Pulmonary artery endothelial cell (primary cell): ENCODE results near the gene CYTIP. TPM values are rescaled to one million over a fixed set of nuclear protein-coding genes. Genes with fewer than 3 reads are reported as not detected.

Experiments
- DNase-seq: peaks from one replicate; pipeline ENCODE4 v3.0.0-alpha.2; 2011; ENCODE audit warnings: low read depth, low spot score
- total RNA-seq: library from RNA; depleted of rRNA; stranded (reverse); fragments of >200 nt; gene quantifications from 2 replicates; pipeline ENCODE4 v1.2.3, GENCODE V29; 2014

The CYTIP gene
- total RNA-seq, 1 donor from 2014 or later = 0.07 TPM

DNA sequence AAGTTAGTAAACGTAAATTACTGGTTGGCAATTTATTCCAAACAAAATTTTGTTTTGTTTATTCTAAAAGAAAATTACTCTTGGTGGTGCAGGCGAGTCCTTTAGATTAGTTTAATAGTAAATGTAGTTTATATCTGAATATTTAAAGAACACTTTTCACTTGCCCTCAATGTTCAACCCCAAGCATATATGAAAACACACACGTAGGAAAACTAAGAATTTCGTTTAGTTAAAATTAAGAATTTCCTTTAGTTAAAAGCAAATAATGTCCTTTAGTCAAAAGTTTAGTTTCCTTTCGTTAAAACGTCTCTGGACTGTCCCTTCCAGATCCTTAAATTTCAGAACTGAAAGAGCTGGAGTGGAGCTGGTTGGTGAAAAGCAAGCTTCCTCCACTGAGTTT is 19.1 kb upstream of the CYTIP start:
- no peak for DNase-seq

DNA sequence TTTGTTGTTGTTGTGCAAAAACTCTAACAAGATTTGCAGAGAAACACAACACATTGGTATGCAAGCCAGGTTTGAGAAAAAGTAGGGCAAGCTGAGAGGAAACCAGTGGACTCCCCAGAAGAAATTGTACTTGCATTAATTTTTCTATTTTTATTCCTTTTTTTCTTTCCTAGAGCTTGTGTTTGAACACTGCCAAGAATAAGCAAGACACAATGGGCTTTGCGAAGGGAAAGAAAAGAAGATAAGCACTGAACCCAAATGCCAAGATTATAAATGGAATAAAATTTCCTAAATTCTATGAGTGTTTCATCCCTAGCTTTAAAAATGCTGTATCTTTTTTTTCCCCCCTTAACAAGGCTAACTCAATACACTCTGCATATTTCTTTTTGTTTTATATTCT is 17.0 kb upstream of the CYTIP start:
- no peak for DNase-seq

- DNase-seq = no peak
Measured at GRCh38 chr2:157460384-157460837, 16.5 kb upstream of the CYTIP start.

DNA sequence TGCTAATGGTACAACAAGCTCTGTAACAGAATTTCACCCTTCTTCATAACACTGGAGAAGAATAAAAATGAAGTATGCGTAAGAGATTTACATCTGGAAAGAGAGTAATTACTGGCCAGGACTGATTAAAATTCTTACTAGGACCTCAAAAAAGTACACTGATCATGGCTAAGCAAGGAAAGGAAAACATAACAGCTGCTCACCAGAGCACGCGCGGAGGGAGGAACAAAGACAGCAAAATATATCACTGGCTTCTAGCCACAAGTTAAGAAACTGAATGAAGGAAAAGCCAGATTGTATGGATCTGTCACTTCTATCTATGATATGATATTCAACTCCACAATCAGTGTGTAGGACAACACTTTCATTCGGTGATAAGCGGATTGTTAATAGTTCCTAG is 15.6 kb upstream of the CYTIP start:
- DNase-seq = no peak

DNA sequence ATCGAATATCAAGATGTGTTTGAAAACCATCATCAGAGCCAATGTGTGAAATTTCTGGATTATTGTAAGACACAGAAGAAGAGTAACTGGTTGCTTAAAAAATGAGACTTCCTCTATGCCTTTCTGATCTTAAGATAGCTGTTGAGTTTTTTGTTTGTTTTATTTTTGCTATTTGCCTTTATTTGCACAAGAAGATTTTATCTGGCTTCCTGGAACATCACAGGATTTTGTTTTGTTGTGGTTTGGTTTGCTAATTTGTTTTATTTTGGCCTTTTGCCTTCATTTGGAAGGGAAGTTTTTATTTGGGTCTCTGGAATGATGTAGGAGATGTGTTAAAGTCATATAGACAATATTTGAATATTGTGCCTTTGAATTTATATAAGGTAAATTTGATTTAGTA is 3.9 kb upstream of the CYTIP start:
- DNase-seq = no peak

GRCh38 chr2:157447031-157447430 is 3.1 kb upstream of the CYTIP start:
- no peak for DNase-seq

GRCh38 chr2:157444641-157445040 is 752 bp upstream of the CYTIP start:
- no peak for DNase-seq

DNA sequence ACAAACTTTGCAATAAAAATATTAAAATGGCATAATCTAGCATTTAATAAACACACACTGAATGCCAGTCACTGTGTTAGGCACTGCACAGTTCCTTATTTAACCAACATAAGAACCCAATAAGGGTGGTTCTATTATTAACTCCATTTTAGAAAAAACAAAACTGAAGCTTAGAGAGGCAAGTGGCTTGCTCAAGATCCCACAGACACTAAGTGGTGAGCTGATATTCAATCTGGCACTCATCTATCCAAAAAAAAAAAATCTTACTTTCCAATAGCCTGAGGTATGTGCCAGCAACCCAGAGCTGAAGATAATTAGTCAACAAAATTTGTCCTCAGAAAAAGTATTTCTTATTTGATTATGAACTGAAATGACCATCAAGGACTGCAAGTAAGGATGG is 799 bp downstream of the CYTIP start:
- no peak for DNase-seq

DNA sequence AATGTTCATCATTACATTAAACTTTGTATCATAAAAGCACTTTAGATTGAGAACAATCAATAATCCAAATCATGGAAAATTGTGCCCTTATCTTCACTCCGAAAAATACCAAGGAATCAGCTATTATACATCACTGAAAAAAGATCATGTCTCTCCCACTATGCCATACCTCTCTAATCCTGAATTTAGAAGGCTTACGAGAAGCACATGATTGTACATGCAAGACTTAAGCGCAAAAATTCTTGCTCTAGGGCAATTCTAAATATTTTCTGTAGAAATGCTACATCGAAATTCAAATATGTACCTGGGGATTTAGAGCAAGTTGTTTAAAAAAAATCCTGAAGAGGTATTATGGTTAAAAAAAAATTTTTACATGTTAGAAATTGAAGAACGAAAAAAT is 1.3 kb downstream of the CYTIP start:
- no peak for DNase-seq

DNA sequence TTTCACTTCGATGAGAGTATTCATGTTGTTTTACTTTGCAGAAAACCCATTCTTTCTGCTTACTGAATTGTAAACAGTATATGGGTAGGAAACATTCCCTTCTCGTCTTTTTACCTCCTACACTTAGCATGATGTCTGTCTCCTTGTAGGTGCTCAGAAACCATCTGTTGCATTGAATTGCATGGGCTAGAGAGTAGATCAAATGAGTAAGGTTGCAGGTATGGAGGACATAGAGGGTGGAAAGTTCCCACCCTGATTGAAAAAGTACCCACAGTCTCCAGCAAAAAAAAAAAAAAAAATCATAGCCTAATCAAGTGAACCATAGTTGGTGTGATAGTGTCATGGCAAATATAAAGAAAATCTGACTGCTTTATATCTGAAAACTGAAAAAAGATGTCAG is 1.7 kb downstream of the CYTIP start:
- DNase-seq = no peak

DNA sequence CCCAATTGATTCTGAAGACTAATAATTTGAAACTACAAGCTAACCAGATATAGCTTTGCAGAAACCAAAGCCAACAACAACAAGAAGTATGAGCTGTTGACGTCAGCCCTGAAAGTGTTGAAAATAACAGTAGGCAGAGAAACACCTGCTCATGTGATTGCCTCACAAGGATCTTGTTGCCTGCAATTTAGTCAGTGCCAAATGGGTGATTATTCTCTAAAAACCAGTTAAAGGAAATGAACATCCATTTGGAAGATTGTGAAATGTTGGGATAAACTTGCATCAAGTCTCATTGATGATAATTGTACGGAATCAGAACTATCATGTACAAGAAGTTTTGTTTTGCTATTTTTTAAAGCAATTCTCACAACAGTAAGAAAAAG is 2.8 kb downstream of the CYTIP start:
- no peak for DNase-seq

DNA sequence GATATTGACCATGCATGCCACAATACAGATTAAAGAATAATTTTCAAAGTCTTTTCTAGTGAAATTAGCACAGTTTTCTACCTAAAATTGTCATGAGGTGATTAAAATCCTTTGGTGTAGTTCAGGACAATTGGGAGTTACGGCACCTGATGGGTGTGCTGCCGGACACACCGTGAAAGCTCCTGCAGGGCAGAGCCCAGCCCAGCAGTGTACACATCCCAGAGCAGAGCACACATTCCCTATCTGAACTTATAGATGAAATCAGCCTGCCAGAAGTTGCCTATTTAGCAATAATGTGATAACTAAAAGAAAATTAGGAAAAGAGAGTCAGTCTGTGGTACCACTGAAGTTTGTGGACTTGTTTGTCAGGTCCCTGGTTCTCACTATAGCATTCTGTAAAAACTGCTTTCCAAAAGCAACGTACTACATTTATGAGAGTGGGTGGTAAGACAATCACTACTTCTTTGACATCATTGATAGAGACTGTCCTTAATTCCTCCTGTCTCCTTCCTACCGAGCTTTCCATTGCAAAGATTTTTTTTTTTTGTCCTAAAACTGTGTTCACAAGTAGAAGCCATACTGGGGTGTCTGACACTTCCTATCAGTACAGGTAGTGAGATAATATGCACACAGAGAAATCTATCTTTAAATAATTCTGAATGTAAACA is 3.4 kb downstream of the CYTIP start:
- no peak for DNase-seq

DNA sequence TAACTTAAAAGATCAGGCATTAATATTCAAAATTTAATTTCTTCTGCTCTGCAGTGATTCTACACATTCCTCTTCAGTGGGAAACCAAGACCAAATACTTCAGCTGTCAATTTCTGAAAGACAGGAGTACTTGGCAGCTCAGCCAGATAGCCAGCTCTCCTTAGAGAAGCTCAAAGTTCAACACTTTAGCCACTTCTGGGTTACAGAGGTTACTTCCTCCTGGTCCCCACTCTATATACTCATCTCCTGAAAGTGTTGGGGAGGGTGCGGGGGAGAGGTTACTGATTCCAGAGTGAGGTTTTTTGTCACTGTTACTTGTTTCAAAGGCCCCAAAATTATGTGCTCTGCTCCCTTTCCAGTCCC is 4.1 kb downstream of the CYTIP start:
- DNase-seq = no peak

DNA sequence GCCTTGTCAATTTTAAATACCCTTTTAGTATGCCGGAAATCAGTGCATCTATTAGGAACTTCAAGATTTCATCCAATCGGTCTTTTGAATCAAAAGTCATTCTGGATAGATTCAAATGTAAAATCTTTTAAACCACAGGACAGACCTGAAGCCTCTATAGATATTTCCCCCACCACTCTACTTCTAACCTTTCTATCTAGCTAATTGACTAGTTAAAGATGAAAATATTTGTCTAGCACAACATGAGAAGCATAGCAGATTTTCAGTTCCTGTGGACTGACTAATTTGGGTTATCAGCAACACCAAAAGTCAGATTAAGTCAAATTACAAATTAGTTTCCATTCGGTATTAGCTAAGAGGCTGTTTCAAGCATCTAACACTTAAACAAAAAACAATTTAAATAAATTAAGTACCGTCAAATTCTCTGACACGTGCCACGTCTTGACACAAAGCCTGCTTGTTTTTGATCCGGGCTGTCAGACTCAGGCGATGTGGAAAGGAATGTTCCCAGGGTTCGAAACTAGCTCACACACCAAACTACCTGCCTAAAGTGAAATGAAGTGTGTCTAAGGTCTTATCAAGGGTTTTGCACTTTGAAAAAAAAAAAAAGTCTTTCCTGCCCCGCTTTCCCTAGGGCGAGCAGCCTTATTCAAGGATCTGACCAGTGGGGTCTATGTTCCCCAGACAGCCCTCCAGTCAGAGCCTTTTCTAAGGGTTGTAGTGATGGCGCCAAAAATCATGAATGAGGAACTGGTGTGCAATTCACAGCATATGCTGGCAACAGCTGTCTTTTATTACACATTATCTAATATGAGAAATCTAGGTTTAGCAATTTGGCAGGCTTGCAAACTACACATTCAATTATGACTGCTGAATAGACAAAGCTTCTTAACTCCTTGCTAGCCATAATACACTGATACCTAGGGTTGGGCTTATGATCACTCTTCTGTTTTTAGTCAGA is 4.7 kb downstream of the CYTIP start:
- DNase-seq = no peak

DNA sequence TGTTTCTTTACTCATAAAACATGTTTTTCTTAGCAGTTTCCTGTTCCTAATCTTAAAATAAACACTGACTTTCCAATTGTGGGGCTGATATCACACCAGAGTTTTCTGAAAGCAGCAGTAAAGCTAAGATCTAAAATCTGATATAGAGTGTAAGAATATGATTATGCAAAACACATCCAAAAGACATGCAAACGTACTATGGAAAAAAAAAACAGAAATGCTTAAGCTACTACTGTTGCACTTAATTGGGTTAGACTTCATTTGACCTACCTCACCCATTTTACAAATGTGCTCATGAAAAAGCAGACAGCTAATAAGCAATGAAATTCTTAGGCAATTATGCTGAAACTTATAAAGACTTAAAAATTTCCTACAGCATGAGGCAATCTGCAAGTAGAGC is 10.5 kb downstream of the CYTIP start:
- no peak for DNase-seq

GRCh38 chr2:157432475-157433106 is 11.3 kb downstream of the CYTIP start:
- no peak for DNase-seq

- no peak for DNase-seq
Measured at GRCh38 chr2:157431176-157431575, 12.7 kb downstream of the CYTIP start.

GRCh38 chr2:157428500-157429175 is 15.3 kb downstream of the CYTIP start:
- no peak for DNase-seq

GRCh38 chr2:157427922-157428303 is 16.0 kb downstream of the CYTIP start:
- DNase-seq = no peak

DNA sequence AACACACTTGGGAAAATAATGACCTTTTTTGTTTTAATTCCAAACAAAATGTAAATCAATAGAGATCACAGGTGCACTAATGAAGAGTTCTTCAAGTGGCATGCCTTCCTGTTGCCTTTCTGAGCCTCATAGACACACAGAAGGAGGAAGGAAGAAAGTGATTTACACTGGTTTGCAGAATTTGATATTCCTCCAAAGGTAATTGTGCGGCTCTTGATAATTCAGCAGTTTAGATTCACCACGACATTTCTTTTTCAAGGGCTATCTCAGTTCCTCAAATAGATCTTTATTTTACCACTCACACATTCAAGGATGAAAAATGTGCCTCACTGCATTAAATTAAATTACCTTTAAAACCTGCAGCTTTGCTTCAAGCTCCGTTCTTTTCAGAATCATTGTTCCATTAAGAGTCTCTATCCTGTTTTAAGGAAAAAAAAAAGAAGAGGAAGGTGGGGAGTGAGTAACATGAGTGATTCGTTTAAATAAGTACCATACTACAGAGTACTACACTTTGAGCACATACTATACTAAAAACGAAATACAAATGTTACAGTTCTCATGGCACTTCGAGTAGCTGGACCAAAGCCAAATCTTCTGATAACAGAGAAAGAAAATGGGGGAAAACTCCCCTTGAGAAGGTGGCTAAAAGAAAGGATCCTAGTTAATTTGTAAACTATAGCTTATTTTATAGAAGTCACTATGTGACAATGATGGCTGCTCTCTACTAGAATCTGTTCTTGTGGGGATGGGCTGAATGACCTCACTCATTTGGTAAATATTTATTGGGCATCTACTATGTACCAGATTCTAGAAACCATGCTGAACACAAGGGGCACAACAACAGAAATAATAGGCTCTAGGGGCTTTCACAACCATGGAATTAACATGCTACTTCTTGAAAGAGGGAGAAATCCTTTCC is 16.6 kb downstream of the CYTIP start:
- DNase-seq = no peak

DNA sequence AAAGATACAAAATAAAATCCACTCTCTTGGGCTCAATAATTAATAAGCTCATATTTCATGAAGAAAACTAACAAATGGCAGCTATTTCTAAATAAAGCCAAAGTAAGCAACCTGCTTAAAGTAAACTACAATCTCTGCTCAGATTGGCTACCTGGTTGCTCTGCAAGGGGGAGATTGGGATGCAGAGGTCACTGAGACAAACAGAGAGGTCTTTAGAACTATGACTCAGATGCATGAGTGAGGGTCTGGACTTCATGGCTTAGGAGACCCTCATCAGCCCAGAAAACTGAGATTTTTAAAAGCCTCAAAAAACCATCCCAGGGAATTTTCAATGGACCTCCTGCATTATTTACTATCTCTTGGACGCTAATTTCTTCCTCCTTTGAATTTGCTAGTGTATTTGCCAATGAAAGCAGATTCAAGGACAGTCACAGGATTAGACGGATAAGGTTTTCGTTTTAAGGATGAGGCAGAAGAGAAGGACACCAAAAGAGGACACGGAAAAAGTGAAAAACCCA is 17.4 kb downstream of the CYTIP start:
- no peak for DNase-seq
